Adrenal gland (tissue), 12 donors: ENCODE results near the gene RFX8. TPM values are rescaled to one million over a fixed set of nuclear protein-coding genes. Genes with fewer than 3 reads are reported as not detected.

Experiments
- DNase-seq, 7 donors: peaks; one replicate each; pipeline ENCODE4 v3.0.0-alpha.2; 2019 to 2020
- H3K27ac ChIP-seq, 5 donors: fragments of 200-600 bp; sonication (generic) in 4 of 5; 1 replicate in 3 of 5; 2 replicates in 2 of 5; pipeline versions ENCODE4 v1.5.1 to v1.8.0; 2016 to 2020; ENCODE audit warnings: mild to moderate bottlenecking in 1 of 5
- H3K27me3 ChIP-seq: fragments of 200-600 bp; 2 replicates; pipeline ENCODE4 v1.8.0; 2021
- H3K36me3 ChIP-seq, 2 donors: fragments of 200-600 bp; replicated peaks in 1 of 2; 1 replicate in 1 of 2; 2 replicates in 1 of 2; pipeline versions ENCODE4 v1.5.1 to v1.8.0; 2018 to 2022
- H3K4me1 ChIP-seq, 2 donors: fragments of 200-600 bp; replicated peaks in 1 of 2; 1 replicate in 1 of 2; 2 replicates in 1 of 2; pipeline versions ENCODE4 v1.5.1 to v1.8.0; 2018 to 2021
- H3K4me3 ChIP-seq, 4 donors: fragments of 200-600 bp; sonication (generic) in 3 of 4; one replicate each; pipeline ENCODE4 v1.5.1; 2016 to 2018
- H3K9me3 ChIP-seq, 3 donors: fragments of 200-600 bp; sonication (generic) in 1 of 3; replicated peaks in 1 of 3; 1 replicate in 2 of 3; 2 replicates in 1 of 3; pipeline versions ENCODE4 v1.5.1 to v1.8.0; 2016 to 2021
- POLR2A ChIP-seq, 2 donors: fragments of 450-650 bp; IDR thresholded peaks; one replicate each; pipeline ENCODE4 v1.6.1; 2017; ENCODE audit warnings: antibody characterized with exemption in 2 of 2, mild to moderate bottlenecking in 2 of 2, moderate library complexity in 1 of 2
- WGBS, 4 donors: extraction: QIAGEN DNeasy Blood & Tissue Kit in 2 of 4; methylation state at CpG; one replicate each; pipeline versions ENCODE4 v1.1.5 to v1.1.7; 2013 to 2017; 5-methylcytosine and 5-hydroxymethylcytosine counted together
- intact Hi-C, 2 donors: fragments of 100-400 bp; cut with DNase I; formaldehyde crosslinking; loops; one replicate each; pipeline versions ENCODE4 v1.14.1 to v1.15.0; 2022 to 2023
- polyA plus RNA-seq, 3 donors: library from polyadenylated mRNA; stranded (reverse); fragments of 200-250 nt in 2 of 3; fragments of 350-450 nt in 1 of 3; fragmentation: Illumina TruSeq in 1 of 3; extraction: RNeasy Lipid Tissue Mini Kit (QIAGEN cat#74804) in 1 of 3; gene quantifications; one replicate each; pipeline ENCODE4 v1.2.3, GENCODE V29; 2013 to 2014
- total RNA-seq, 9 donors: library from RNA; depleted of rRNA in 4 of 9; stranded (reverse); fragments of >200 nt in 4 of 9; fragments of 120-200 nt in 1 of 9; fragmentation: NEBNext Ultra II Directional in 1 of 9; extraction: Animal tissue kit (Norgen Biotek cat#: 25700) in 1 of 9; gene quantifications; one replicate each; pipeline versions ENCODE4 v1.1.0 to v1.2.4, GENCODE V29; 2013 to 2023
- TF ChIP-seq, protein P1 (sequence below), 6 experiments: fragments of 450-650 bp in 4 of 6; fragments of 200-600 bp in 2 of 6; sonication (generic) in 1 of 6; IDR thresholded peaks; 1 replicate in 5 of 6; 2 replicates in 1 of 6; pipeline versions ENCODE4 v1.5.1 to v1.8.0; 2016 to 2021; ENCODE audit warnings: antibody characterized with exemption in 6 of 6, mild to moderate bottlenecking in 2 of 6, moderate library complexity in 1 of 6
- donor health status: healthy with polysubstance abuse.
- donor health status: Bipolar disorder and iron deficiency.
- donor health status: DM: yes; HTN: yes; CAD: no.
- donor health status: DM: no; HTN: no; CAD: no.
- donor health status: DM: no; HTN: no; CAD: no.
- donor health status: DM: yes; HTN: yes; CAD: no.

Gene RFX8
- total and polyA plus RNA-seq, 12 donors = 0.14 to 21.8 (median 0.74) TPM; not detected in 4

DNA sequence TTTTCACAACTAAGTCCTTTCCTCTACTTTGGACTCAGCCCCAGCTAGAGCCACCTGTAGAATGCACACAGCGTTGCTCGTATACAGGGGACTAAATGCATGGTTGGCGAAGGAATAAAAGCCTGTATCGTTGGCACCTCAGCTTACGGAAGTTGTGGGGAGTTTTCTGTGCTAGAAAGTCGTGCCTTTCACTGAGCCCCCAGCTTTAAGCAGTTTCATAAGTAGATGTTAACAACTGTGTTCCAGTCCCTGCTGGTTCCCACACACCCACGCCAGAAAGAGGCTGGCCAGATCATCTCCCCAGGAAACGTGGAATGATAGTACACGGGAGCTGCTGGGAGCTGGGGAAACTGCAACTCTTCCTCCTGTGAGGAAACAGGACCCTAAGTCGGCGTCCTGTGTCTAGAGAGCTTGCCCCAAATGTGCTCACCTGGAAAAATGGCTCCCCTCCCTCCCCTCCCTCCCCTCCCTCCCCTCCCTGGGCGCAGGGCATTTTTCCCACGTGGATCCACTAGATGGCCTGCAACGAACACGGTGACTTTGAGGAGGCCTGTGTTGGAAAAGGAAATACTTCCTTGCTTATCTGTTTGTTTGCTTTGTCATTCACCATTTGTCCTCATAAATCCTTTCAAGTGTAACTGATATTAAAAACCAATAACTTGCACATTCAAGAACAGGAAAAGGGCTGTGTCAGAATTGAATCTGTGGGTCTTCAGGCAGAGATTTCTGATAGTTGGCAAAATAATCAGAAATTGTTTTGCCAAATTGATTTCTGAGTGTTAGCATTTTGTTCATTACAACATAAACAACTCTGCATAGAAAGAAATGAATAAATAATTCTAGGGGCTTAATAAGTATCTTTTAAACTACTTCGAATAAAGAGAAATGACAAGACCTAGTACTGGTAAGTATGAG is 43.9 kb upstream of the RFX8 start:
- Histone ChIP-seq H3K9me3 (no peaks in the 10 kb centered on the region), H3K4me1 (peaks cover 0 to 23% of the 10 kb centered on the region in 2 donors), H3K27ac (peak overlapping the region in 1 of 5 donors; percentile 51), H3K36me3 (no peaks in the 10 kb centered on the region), H3K27me3 (peaks cover 2% of the 10 kb centered on the region), H3K4me3 (no peak overlapping the region)
- WGBS, 4 donors = 37 to 41% (median 38%) methylated on average over 15 to 16 of the region's 16 CpGs
- DNase-seq = peak; percentile 33 to 70 (median 50)
- TF ChIP-seq, protein P1, sequence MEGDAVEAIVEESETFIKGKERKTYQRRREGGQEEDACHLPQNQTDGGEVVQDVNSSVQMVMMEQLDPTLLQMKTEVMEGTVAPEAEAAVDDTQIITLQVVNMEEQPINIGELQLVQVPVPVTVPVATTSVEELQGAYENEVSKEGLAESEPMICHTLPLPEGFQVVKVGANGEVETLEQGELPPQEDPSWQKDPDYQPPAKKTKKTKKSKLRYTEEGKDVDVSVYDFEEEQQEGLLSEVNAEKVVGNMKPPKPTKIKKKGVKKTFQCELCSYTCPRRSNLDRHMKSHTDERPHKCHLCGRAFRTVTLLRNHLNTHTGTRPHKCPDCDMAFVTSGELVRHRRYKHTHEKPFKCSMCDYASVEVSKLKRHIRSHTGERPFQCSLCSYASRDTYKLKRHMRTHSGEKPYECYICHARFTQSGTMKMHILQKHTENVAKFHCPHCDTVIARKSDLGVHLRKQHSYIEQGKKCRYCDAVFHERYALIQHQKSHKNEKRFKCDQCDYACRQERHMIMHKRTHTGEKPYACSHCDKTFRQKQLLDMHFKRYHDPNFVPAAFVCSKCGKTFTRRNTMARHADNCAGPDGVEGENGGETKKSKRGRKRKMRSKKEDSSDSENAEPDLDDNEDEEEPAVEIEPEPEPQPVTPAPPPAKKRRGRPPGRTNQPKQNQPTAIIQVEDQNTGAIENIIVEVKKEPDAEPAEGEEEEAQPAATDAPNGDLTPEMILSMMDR (IDR thresholded peaks at IDR 0.05) = peak; percentile 13 to 38 (median 32)
- no peak for TF ChIP-seq POLR2A (IDR thresholded peaks at IDR 0.05)
- intact Hi-C loops = loop anchor here in 1 of 2 donors (5.0 kb wide), 1 partner anchor 313 kb away; no protein-coding TSS in a partner anchor

DNA sequence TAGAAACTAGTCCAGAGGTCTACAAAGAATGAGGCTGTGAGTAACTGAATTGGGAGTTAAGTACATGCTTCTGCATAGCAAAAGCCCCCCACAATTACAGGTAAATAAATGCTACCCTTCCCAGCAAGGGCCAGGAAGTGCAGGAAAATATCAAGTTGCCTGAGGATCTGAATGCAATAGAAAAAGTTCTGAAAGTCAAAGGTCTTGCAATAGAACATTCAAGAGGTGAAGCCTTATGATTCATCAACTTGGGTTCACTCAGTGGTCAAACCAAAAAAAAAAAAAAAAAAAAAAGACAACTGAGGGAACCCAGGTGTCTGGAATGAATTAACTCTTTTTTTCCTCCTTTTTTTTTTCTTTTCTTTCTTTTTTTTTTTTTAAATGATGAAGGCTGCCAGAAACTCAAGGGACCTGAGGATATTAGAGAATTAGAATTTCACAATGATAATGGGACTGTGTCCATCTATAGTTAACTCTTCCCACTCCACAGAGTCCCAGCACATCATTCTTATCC is 42.9 kb upstream of the RFX8 start:
- H3K36me3 ChIP-seq = no peaks in the 10 kb centered on the region
- TF ChIP-seq POLR2A (IDR thresholded peaks at IDR 0.05) = no peak
- TF ChIP-seq, protein P1 (IDR thresholded peaks at IDR 0.05) = no peak
- intact Hi-C loops = loop anchor here in 1 of 2 donors (5.0 kb wide), 1 partner anchor 314 kb away; no protein-coding TSS in a partner anchor
- H3K27ac ChIP-seq = peak overlapping the region in 2 of 5 donors; percentile 11 to 51
- peaks cover 0 to 23% of the 10 kb centered on the region in 2 donors for H3K4me1 ChIP-seq
- no peaks in the 10 kb centered on the region for H3K9me3 ChIP-seq
- no peak overlapping the region for H3K4me3 ChIP-seq
- DNase-seq = no peak
- H3K27me3 ChIP-seq = peaks cover 2% of the 10 kb centered on the region

DNA sequence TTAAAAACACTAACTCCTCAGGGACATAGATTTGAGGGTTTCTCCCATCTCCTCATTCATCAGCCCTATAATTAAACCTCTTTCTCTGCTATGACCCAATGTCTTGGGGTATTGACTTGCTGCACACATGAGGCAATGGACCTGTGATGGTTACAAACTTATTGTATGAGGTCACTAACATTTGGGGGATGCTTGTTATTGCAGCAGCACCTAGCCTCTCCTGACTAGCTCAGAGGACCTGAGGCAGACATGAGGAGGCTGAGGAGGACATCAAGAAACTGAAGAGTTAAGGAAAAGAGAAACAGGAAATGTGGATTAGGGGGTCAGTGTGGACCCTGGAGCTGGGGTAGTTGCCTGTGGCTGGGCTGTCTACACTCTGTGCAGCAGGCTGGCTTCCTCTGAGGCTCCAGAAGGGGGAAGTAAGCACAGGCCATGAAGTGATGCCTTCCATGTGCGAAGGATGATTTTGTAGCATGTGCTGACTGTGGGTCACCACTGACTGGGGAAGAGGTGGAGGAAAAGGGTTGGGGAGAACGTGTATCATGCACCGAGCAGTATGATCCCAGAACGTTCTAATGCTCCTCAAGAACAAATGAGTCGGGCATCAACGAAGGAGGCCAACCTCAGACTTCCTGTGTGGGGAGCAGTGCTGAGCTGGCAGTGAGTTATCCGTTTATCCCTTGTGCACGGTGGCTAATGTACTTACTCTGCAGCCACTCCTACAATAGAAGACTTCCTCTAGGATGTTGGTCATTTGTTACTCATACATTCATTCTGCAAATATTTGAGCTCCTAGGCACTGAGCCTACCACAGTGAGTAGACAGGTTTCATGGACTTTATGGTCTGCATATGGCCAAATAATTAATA is 42.1 kb upstream of the RFX8 start:
- DNase-seq = no peak
- H3K4me3 ChIP-seq = no peak overlapping the region
- intact Hi-C loops = loop anchor here in 1 of 2 donors (5.0 kb wide), 1 partner anchor 315 kb away; no protein-coding TSS in a partner anchor
- no peaks in the 10 kb centered on the region for H3K36me3 ChIP-seq
- H3K27me3 ChIP-seq = no peaks in the 10 kb centered on the region
- H3K4me1 ChIP-seq = peaks cover 0 to 23% of the 10 kb centered on the region in 2 donors
- WGBS, 4 donors = 52 to 64% (median 52%) methylated on average over 8 of the region's 8 CpGs
- H3K27ac ChIP-seq = peak overlapping the region in 1 of 5 donors; percentile 36
- TF ChIP-seq POLR2A (IDR thresholded peaks at IDR 0.05) = no peak
- TF ChIP-seq, protein P1 (IDR thresholded peaks at IDR 0.05) = no peak
- H3K9me3 ChIP-seq = no peaks in the 10 kb centered on the region
